A549 (cell line): ENCODE results near the gene CMIP.

Experiments used
- BHLHE40 ChIP-seq: IDR thresholded peaks from 2 replicates; pipeline ENCODE4 v1.6.1; 2012; ENCODE audit warnings: low read depth, low read length, inconsistent platforms
- CTCF ChIP-seq: fragments of >200 bp; sonication (Bioruptor Twin); formaldehyde crosslinking; IDR thresholded peaks from 3 replicates; pipeline ENCODE4 v1.5.1; 2016
- ELK1 ChIP-seq: fragments of 150-350 bp; IDR thresholded peaks from 2 replicates; pipeline ENCODE4 v1.6.1; 2014; ENCODE audit warnings: low read depth, mild to moderate bottlenecking, low read length
- JUN ChIP-seq, 2 experiments: fragments of >200 bp; sonication (Bioruptor Twin); formaldehyde crosslinking; IDR thresholded peaks; 2 replicates in 1 of 2; 3 replicates in 1 of 2; pipeline ENCODE4 v1.6.1; 2016 to 2017
- RFX5 ChIP-seq: fragments of 450-650 bp; IDR thresholded peaks from 2 replicates; pipeline ENCODE4 v1.7.1; 2014; ENCODE audit warnings: antibody characterized with exemption, mild to moderate bottlenecking, moderate library complexity
- TFCP2L1 ChIP-seq: fragments of 250-450 bp; sonication (Bioruptor Pico); IDR thresholded peaks from 2 replicates; pipeline ENCODE4 v1.5.0; 2021; ENCODE audit warnings: mild to moderate bottlenecking

- TF ChIP-seq TFCP2L1 (CRISPR knock-in tag) (no peak), ELK1 (no peak), CTCF (no peak), BHLHE40 (no peak), JUN (IDR thresholded peaks at IDR 0.05) (no peak), RFX5 (no peak)
Observed at GRCh38 chr16:81524382-81524781, 79.8 kb downstream of the CMIP start.
